Measurements from ENCODE around the gene CCDC51. TPM values are rescaled to one million over a fixed set of nuclear protein-coding genes. Genes with fewer than 3 reads are reported as not detected.

CCDC51 gene
- total RNA-seq, 4 donors from 2014 or later: 6.4 to 18.7 (median 13.6) TPM

- Histone ChIP-seq H3K4me1 (peaks cover 21% of the 10 kb centered on the region), H3K27me3 (no peaks in the 10 kb centered on the region), H3K9me3 (no peaks in the 10 kb centered on the region), H3K27ac (no peak overlapping the region), H3K4me3 (no peak overlapping the region), H3K36me3 (peaks cover 92% of the 10 kb centered on the region)
- WGBS: 96% methylated on average over 4 of the region's 4 CpGs
- peak; percentile 57 to 71 for DNase-seq (ENCODE audit: low spot score in 2 of 2)
- no peak for TF ChIP-seq EP300 (IDR thresholded peaks at IDR 0.05)
- TF ChIP-seq CTCF (IDR thresholded peaks at IDR 0.05): no peak
- TF ChIP-seq POLR2A (IDR thresholded peaks at IDR 0.05): no peak
- no peak for TF ChIP-seq POLR2AphosphoS5 (IDR thresholded peaks at IDR 0.05)
These were observed 31.1 kb downstream of the CCDC51 start for GRCh38 chr3:48408823-48409281.

GRCh38 chr3:48407542-48408099, 32.3 kb downstream of the CCDC51 start:
- no peaks in the 10 kb centered on the region for H3K27me3 ChIP-seq
- WGBS: 91% methylated on average over 8 of the region's 8 CpGs
- peaks cover 91% of the 10 kb centered on the region for H3K36me3 ChIP-seq
- DNase-seq (ENCODE audit: low spot score in 2 of 2): no peak
- H3K4me3 ChIP-seq: no peak overlapping the region
- no peaks in the 10 kb centered on the region for H3K9me3 ChIP-seq
- TF ChIP-seq POLR2A (IDR thresholded peaks at IDR 0.05) (no peak), POLR2AphosphoS5 (IDR thresholded peaks at IDR 0.05) (no peak), EP300 (IDR thresholded peaks at IDR 0.05) (no peak), CTCF (IDR thresholded peaks at IDR 0.05) (no peak)
- H3K4me1 ChIP-seq: peaks cover 12% of the 10 kb centered on the region
- H3K27ac ChIP-seq: no peak overlapping the region

GRCh38 chr3:48406443-48407431, 33.2 kb downstream of the CCDC51 start:
- no peak for TF ChIP-seq POLR2A (IDR thresholded peaks at IDR 0.05)
- no peak for TF ChIP-seq EP300 (IDR thresholded peaks at IDR 0.05)
- no peak for TF ChIP-seq POLR2AphosphoS5 (IDR thresholded peaks at IDR 0.05)
- no peak for TF ChIP-seq CTCF (IDR thresholded peaks at IDR 0.05)
- WGBS: 83% methylated on average over 18 of the region's 18 CpGs
- H3K4me1 ChIP-seq: peaks cover 19% of the 10 kb centered on the region
- H3K27ac ChIP-seq: no peak overlapping the region
- H3K4me3 ChIP-seq: no peak overlapping the region
- H3K27me3 ChIP-seq: no peaks in the 10 kb centered on the region
- peak in 1 of 2 donors; percentile 65 for DNase-seq (ENCODE audit: low spot score in 2 of 2)
- peaks cover 82% of the 10 kb centered on the region for H3K36me3 ChIP-seq
- no peaks in the 10 kb centered on the region for H3K9me3 ChIP-seq

GRCh38 chr3:48405971-48406370, 33.9 kb downstream of the CCDC51 start:
- Histone ChIP-seq H3K27ac (no peak overlapping the region), H3K27me3 (no peaks in the 10 kb centered on the region), H3K4me1 (peaks cover 27% of the 10 kb centered on the region), H3K4me3 (no peak overlapping the region), H3K9me3 (no peaks in the 10 kb centered on the region), H3K36me3 (peaks cover 75% of the 10 kb centered on the region)
- TF ChIP-seq POLR2A (IDR thresholded peaks at IDR 0.05) (no peak), EP300 (IDR thresholded peaks at IDR 0.05) (no peak), CTCF (IDR thresholded peaks at IDR 0.05) (no peak), POLR2AphosphoS5 (IDR thresholded peaks at IDR 0.05) (no peak)
- no peak for DNase-seq (ENCODE audit: low spot score in 2 of 2)
- 89% methylated on average over 1 of the region's 1 CpG for WGBS

GRCh38 chr3:48405343-48405881, 34.5 kb downstream of the CCDC51 start:
- H3K4me3 ChIP-seq: no peak overlapping the region
- TF ChIP-seq CTCF (IDR thresholded peaks at IDR 0.05) (no peak), EP300 (IDR thresholded peaks at IDR 0.05) (no peak), POLR2AphosphoS5 (IDR thresholded peaks at IDR 0.05) (no peak), POLR2A (IDR thresholded peaks at IDR 0.05) (no peak)
- H3K36me3 ChIP-seq: peaks cover 69% of the 10 kb centered on the region
- H3K4me1 ChIP-seq: peaks cover 27% of the 10 kb centered on the region
- peak; percentile 62 to 73 for DNase-seq (ENCODE audit: low spot score in 2 of 2)
- no peak overlapping the region for H3K27ac ChIP-seq
- no peaks in the 10 kb centered on the region for H3K9me3 ChIP-seq
- H3K27me3 ChIP-seq: no peaks in the 10 kb centered on the region
- WGBS: 67% methylated on average over 13 of the region's 13 CpGs

Data from suprapubic skin (tissue), 4 donors.